ENCODE measurements around the gene COL8A1. TPM values are rescaled to one million over a fixed set of nuclear protein-coding genes. Genes with fewer than 3 reads are reported as not detected.
"Not testable (repeated sequence)": the region's sequence is repeated elsewhere in the genome, so short reads cannot be mapped to it uniquely, and the experiment has no call there.

COL8A1 gene
- 7.3 and 24.3 TPM in 2 replicates for total RNA-seq (2014; rRNA removed; shearing (Covaris generic))

GRCh38 chr3:99638167-99638948 lies at the start of gene COL8A1:
COL8A1 (plus strand) TSS chr3:99638594; CDS start chr3:99790683, 152,089 bp downstream.
- DNase-seq (ENCODE audit: low spot score), result peak; percentile 60

GRCh38 chr3:99589168-99589567 lies 49.2 kb upstream of the COL8A1 start:
- not testable (repeated sequence) for DNase-seq (ENCODE audit: low spot score)

GRCh38 chr3:99599894-99600293 lies 38.5 kb upstream of the COL8A1 start:
- DNase-seq (ENCODE audit: low spot score), result no peak

- no peak for DNase-seq (ENCODE audit: low spot score)
Measured at GRCh38 chr3:99601515-99601914, 36.9 kb upstream of the COL8A1 start.

GRCh38 chr3:99602183-99602582 lies 36.2 kb upstream of the COL8A1 start:
- no peak for DNase-seq (ENCODE audit: low spot score)

- DNase-seq (ENCODE audit: low spot score), result no peak
Measured at GRCh38 chr3:99607151-99607550, 31.2 kb upstream of the COL8A1 start.

GRCh38 chr3:99614768-99615167 lies 23.6 kb upstream of the COL8A1 start:
- DNase-seq (ENCODE audit: low spot score), result no peak

GRCh38 chr3:99620077-99620767 lies 18.2 kb upstream of the COL8A1 start:
- DNase-seq (ENCODE audit: low spot score), result no peak

GRCh38 chr3:99620976-99621375 lies 17.4 kb upstream of the COL8A1 start:
- DNase-seq (ENCODE audit: low spot score), result no peak

GRCh38 chr3:99624496-99625236 lies 13.7 kb upstream of the COL8A1 start:
- DNase-seq (ENCODE audit: low spot score), result no peak

GRCh38 chr3:99625237-99625622 lies 13.2 kb upstream of the COL8A1 start:
- peak; percentile 53 for DNase-seq (ENCODE audit: low spot score)

GRCh38 chr3:99625643-99626416 lies 12.6 kb upstream of the COL8A1 start:
- peak; percentile 60 for DNase-seq (ENCODE audit: low spot score)

GRCh38 chr3:99626417-99626788 lies 12.0 kb upstream of the COL8A1 start:
- DNase-seq (ENCODE audit: low spot score), result no peak

- no peak for DNase-seq (ENCODE audit: low spot score)
Measured at GRCh38 chr3:99627062-99627826, 11.2 kb upstream of the COL8A1 start.

- DNase-seq (ENCODE audit: low spot score), result no peak
Measured at GRCh38 chr3:99630815-99631214, 7.6 kb upstream of the COL8A1 start.

- DNase-seq (ENCODE audit: low spot score), result no peak
Measured at GRCh38 chr3:99633887-99634558, 4.4 kb upstream of the COL8A1 start.

GRCh38 chr3:99634881-99635280 lies 3.5 kb upstream of the COL8A1 start:
- no peak for DNase-seq (ENCODE audit: low spot score)

- DNase-seq (ENCODE audit: low spot score), result no peak
Measured at GRCh38 chr3:99635348-99635747, 3.0 kb upstream of the COL8A1 start.

GRCh38 chr3:99637016-99637367 lies 1.4 kb upstream of the COL8A1 start:
- DNase-seq (ENCODE audit: low spot score), result peak; percentile 38

GRCh38 chr3:99637368-99638111 lies 854 bp upstream of the COL8A1 start:
- peak; percentile 58 for DNase-seq (ENCODE audit: low spot score)

Data from H4 (cell line).